Cardiac fibroblast (primary cell): Measurements from ENCODE around the gene GAL3ST3.
A peak's percentile ranks its signal among the peaks of the same experiment; 100 is the strongest.
"Not testable (repeated sequence)": the region's sequence is repeated elsewhere in the genome, so short reads cannot be mapped to it uniquely, and the experiment has no call there.

ENCODE experiments used
- DNase-seq, 2 donors: peaks; one replicate each; pipeline versions ENCODE4 v3.0.0 to v3.0.0-alpha.2; 2010; ENCODE audit warnings: low read depth in 2 of 2
- H3K4me3 ChIP-seq, 2 donors: replicated peaks in 1 of 2; 1 replicate in 1 of 2; 2 replicates in 1 of 2; pipeline ENCODE4 v1.5.1; 2011; ENCODE audit warnings: low read depth in 2 of 2, low read length in 2 of 2, mild to moderate bottlenecking in 2 of 2, moderate library complexity in 1 of 2
- CTCF ChIP-seq: IDR thresholded peaks from one replicate; pipeline ENCODE4 v1.5.1; 2011; ENCODE audit warnings: low read depth, mild to moderate bottlenecking, low read length, inconsistent platforms

The GAL3ST3 gene

GRCh38 chr11:66013762-66014100 lies 35.2 kb downstream of the GAL3ST3 start:
- TF ChIP-seq CTCF, result no peak
- no peak overlapping the region for H3K4me3 ChIP-seq
- no peak for DNase-seq

GRCh38 chr11:66012946-66013761 lies 35.8 kb downstream of the GAL3ST3 start:
- no peak overlapping the region for H3K4me3 ChIP-seq
- TF ChIP-seq CTCF, result no peak
- DNase-seq, result no peak

- no peak for DNase-seq
- no peak overlapping the region for H3K4me3 ChIP-seq
- no peak for TF ChIP-seq CTCF
Measured at GRCh38 chr11:66012371-66012945, 36.5 kb downstream of the GAL3ST3 start.

- TF ChIP-seq CTCF, result no peak
- no peak within 1 kb of the TSS for H3K4me3 ChIP-seq
- DNase-seq, result no peak
Measured at GRCh38 chr11:66011785-66012303, 37.1 kb downstream of the GAL3ST3 start, which contains the start of gene CST6. CST6 (plus strand) TSS chr11:66012008; CDS start chr11:66012045, 37 bp downstream.

GRCh38 chr11:66011239-66011784 lies 37.6 kb downstream of the GAL3ST3 start:
- DNase-seq, result peak; percentile 47 to 78
- H3K4me3 ChIP-seq, result no peak overlapping the region
- no peak for TF ChIP-seq CTCF

GRCh38 chr11:66010036-66010435 lies 38.9 kb downstream of the GAL3ST3 start:
- DNase-seq, H3K4me3 ChIP-seq: not testable (repeated sequence)

GRCh38 chr11:66008468-66009101 lies 40.4 kb downstream of the GAL3ST3 start:
- DNase-seq, result no peak
- no peak overlapping the region for H3K4me3 ChIP-seq
- TF ChIP-seq CTCF, result no peak
